Right ventricle myocardium superior (tissue), 1 donor: ENCODE measurements around the gene NOS1AP. TPM values are rescaled to one million over a fixed set of nuclear protein-coding genes. Genes with fewer than 3 reads are reported as not detected.
A peak's percentile ranks its signal among the peaks of the same experiment; 100 is the strongest.

ENCODE experiments used
- ATAC-seq: fragments of 200-7000 bp; cut with Tn5 transposase; one replicate; pipeline ENCODE4 v1.9.1; 2020; ENCODE audit warnings: mild to moderate bottlenecking; ENCODE audit not compliant: poor library complexity
- DNase-seq: peaks from one replicate; pipeline ENCODE4 v3.0.0-alpha.2; 2020
- intact Hi-C: fragments of 100-400 bp; cut with DNase I; formaldehyde crosslinking; loops from one replicate; pipeline ENCODE4 v1.11.2; 2022
- total RNA-seq: library from RNA; stranded (reverse); fragmentation: NEBNext Ultra II Directional; extraction: Animal tissue kit (Norgen Biotek cat#: 25700); gene quantifications from one replicate; pipeline ENCODE4 v1.2.1, GENCODE V29; 2021
- donor health status: DM: no; HTN: yes; CAD: no; lungs with severe emphysema.

Gene NOS1AP
- total RNA-seq, 1 donor from 2014 or later = 4.6 TPM

- ATAC-seq (no peak), DNase-seq (no peak)
- intact Hi-C loops = no loop called here
Observed at GRCh38 chr1:162222730-162223129, 153.2 kb downstream of the NOS1AP start.

GRCh38 chr1:162223488-162223887, 154.0 kb downstream of the NOS1AP start:
- intact Hi-C loops = no loop called here
- ATAC-seq (no peak), DNase-seq (no peak)

- intact Hi-C loops = no loop called here
- DNase-seq (no peak), ATAC-seq (no peak)
Observed at GRCh38 chr1:162224267-162224666, 154.8 kb downstream of the NOS1AP start.

- DNase-seq (no peak), ATAC-seq (no peak)
- intact Hi-C loops = no loop called here
Observed at GRCh38 chr1:162228586-162228985, 159.1 kb downstream of the NOS1AP start.

GRCh38 chr1:162229549-162229948, 160.1 kb downstream of the NOS1AP start:
- DNase-seq = no peak
- intact Hi-C loops = no loop called here
- ATAC-seq = no peak

- DNase-seq (peak; percentile 41), ATAC-seq (peak; percentile 90)
- intact Hi-C loops = no loop called here
Observed at GRCh38 chr1:162230096-162230495, 160.6 kb downstream of the NOS1AP start.

- DNase-seq (no peak), ATAC-seq (no peak)
- intact Hi-C loops = no loop called here
Observed at GRCh38 chr1:162230517-162230916, 161.0 kb downstream of the NOS1AP start.

- DNase-seq (no peak), ATAC-seq (no peak)
- intact Hi-C loops = no loop called here
Observed at GRCh38 chr1:162232034-162232711, 162.7 kb downstream of the NOS1AP start.

- DNase-seq (no peak), ATAC-seq (no peak)
- intact Hi-C loops = no loop called here
Observed at GRCh38 chr1:162233066-162233465, 163.6 kb downstream of the NOS1AP start.

- intact Hi-C loops = no loop called here
- ATAC-seq (no peak), DNase-seq (no peak)
Observed at GRCh38 chr1:162233937-162234336, 164.4 kb downstream of the NOS1AP start.

GRCh38 chr1:162234571-162234970, 165.1 kb downstream of the NOS1AP start:
- DNase-seq (no peak), ATAC-seq (no peak)
- intact Hi-C loops = no loop called here

- ATAC-seq (no peak), DNase-seq (no peak)
- intact Hi-C loops = no loop called here
Observed at GRCh38 chr1:162235241-162235800, 165.8 kb downstream of the NOS1AP start.

- intact Hi-C loops = no loop called here
- ATAC-seq (no peak), DNase-seq (no peak)
Observed at GRCh38 chr1:162236201-162236600, 166.7 kb downstream of the NOS1AP start.

GRCh38 chr1:162236618-162237017, 167.1 kb downstream of the NOS1AP start:
- ATAC-seq (no peak), DNase-seq (no peak)
- intact Hi-C loops = no loop called here

- intact Hi-C loops = no loop called here
- no peak for DNase-seq
- no peak for ATAC-seq
Observed at GRCh38 chr1:162240577-162240976, 171.1 kb downstream of the NOS1AP start.

- ATAC-seq = no peak
- DNase-seq = no peak
- intact Hi-C loops = no loop called here
Observed at GRCh38 chr1:162242804-162243203, 173.3 kb downstream of the NOS1AP start.

- no peak for DNase-seq
- no peak for ATAC-seq
- intact Hi-C loops = no loop called here
Observed at GRCh38 chr1:162248854-162249535, 179.5 kb downstream of the NOS1AP start.

- ATAC-seq = no peak
- no peak for DNase-seq
- intact Hi-C loops = no loop called here
Observed at GRCh38 chr1:162250004-162250730, 180.7 kb downstream of the NOS1AP start.

- no peak for DNase-seq
- ATAC-seq = no peak
- intact Hi-C loops = no loop called here
Observed at GRCh38 chr1:162251102-162251501, 181.6 kb downstream of the NOS1AP start.

- intact Hi-C loops = no loop called here
- ATAC-seq (no peak), DNase-seq (no peak)
Observed at GRCh38 chr1:162252214-162252613, 182.7 kb downstream of the NOS1AP start.
